Activated CD4-positive, alpha-beta T cell treated with anti-CD3 and anti-CD28 coated beads, Interleukin-2, amount 50 U/mL, for 48 hours (primary cell): ENCODE data around the gene AOC3.
"Not testable (repeated sequence)": the region's sequence is repeated elsewhere in the genome, so short reads cannot be mapped to it uniquely, and the experiment has no call there.

Source experiments
- DNase-seq, 2 experiments: peaks; one replicate each; pipeline ENCODE4 v3.0.0-alpha.2; 2020

Gene AOC3

GRCh38 chr17:42867694-42868261 is 16.8 kb downstream of the AOC3 start:
- DNase-seq, result not testable (repeated sequence)

GRCh38 chr17:42868338-42868737 is 17.3 kb downstream of the AOC3 start:
- DNase-seq, result no peak

GRCh38 chr17:42871647-42872046 is 20.6 kb downstream of the AOC3 start:
- no peak for DNase-seq

- no peak for DNase-seq
Observed at GRCh38 chr17:42872251-42872965, 21.4 kb downstream of the AOC3 start.

GRCh38 chr17:42873315-42873714 is 22.3 kb downstream of the AOC3 start:
- DNase-seq, result no peak

GRCh38 chr17:42873932-42874695 is 23.1 kb downstream of the AOC3 start:
- not testable (repeated sequence) for DNase-seq

GRCh38 chr17:42877037-42877436 is 26.0 kb downstream of the AOC3 start:
- DNase-seq, result no peak

GRCh38 chr17:42878123-42878880 is 27.3 kb downstream of the AOC3 start:
- DNase-seq, result no peak

- no peak for DNase-seq
Observed at GRCh38 chr17:42878924-42879595, 28.1 kb downstream of the AOC3 start.

GRCh38 chr17:42879596-42879985 is 28.6 kb downstream of the AOC3 start:
- DNase-seq, result no peak

GRCh38 chr17:42880776-42881310 is 29.8 kb downstream of the AOC3 start:
- DNase-seq, result no peak

GRCh38 chr17:42881706-42882105 is 30.7 kb downstream of the AOC3 start:
- not testable (repeated sequence) for DNase-seq

- no peak for DNase-seq
Observed at GRCh38 chr17:42882166-42882565, 31.2 kb downstream of the AOC3 start.

- DNase-seq, result no peak
Observed at GRCh38 chr17:42883802-42884558, 33.0 kb downstream of the AOC3 start.

GRCh38 chr17:42885806-42886205 is 34.8 kb downstream of the AOC3 start:
- DNase-seq, result not testable (repeated sequence)

GRCh38 chr17:42886283-42887176 is 35.5 kb downstream of the AOC3 start:
- DNase-seq, result no peak

GRCh38 chr17:42889809-42890208 is 38.8 kb downstream of the AOC3 start:
- DNase-seq, result no peak

- DNase-seq, result no peak
Observed at GRCh38 chr17:42891539-42892152, 40.6 kb downstream of the AOC3 start.

GRCh38 chr17:42893359-42893758 is 42.4 kb downstream of the AOC3 start:
- no peak for DNase-seq
